ENCODE results near the gene FBN1.

FBN1 gene

GRCh38 chr15:48408327-48408726 is 237.2 kb downstream of the FBN1 start:
- TF ChIP-seq MAX (IDR thresholded peaks at IDR 0.05) (no peak), RAD21 (IDR thresholded peaks at IDR 0.05; ENCODE audit: low read depth) (no peak), NFIC (IDR thresholded peaks at IDR 0.05) (no peak), YY1 (IDR thresholded peaks at IDR 0.05; ENCODE audit: low read depth) (no peak), ZBTB7A (IDR thresholded peaks at IDR 0.05; ENCODE audit: low read depth) (no peak), TAF1 (IDR thresholded peaks at IDR 0.05; ENCODE audit: low read depth) (no peak), CREB1 (IDR thresholded peaks at IDR 0.05; ENCODE audit: low read depth) (no peak), TCF12 (IDR thresholded peaks at IDR 0.05; ENCODE audit: low read depth) (no peak), EP300 (IDR thresholded peaks at IDR 0.05; ENCODE audit: borderline replicate concordance) (no peak), USF1 (IDR thresholded peaks at IDR 0.05) (no peak), FOXM1 (IDR thresholded peaks at IDR 0.05; ENCODE audit: borderline replicate concordance, low read depth) (no peak), REST (IDR thresholded peaks at IDR 0.05; ENCODE audit: low read depth) (no peak), CEBPB (IDR thresholded peaks at IDR 0.05) (no peak), EGR1 (IDR thresholded peaks at IDR 0.05) (no peak), TEAD4 (IDR thresholded peaks at IDR 0.05) (no peak)

- no peak for TF ChIP-seq YY1 (IDR thresholded peaks at IDR 0.05; ENCODE audit: low read depth)
- no peak for TF ChIP-seq MAX (IDR thresholded peaks at IDR 0.05)
- TF ChIP-seq TEAD4 (IDR thresholded peaks at IDR 0.05): no peak
- TF ChIP-seq EP300 (IDR thresholded peaks at IDR 0.05; ENCODE audit: borderline replicate concordance): no peak
- no peak for TF ChIP-seq CREB1 (IDR thresholded peaks at IDR 0.05; ENCODE audit: low read depth)
- no peak for TF ChIP-seq USF1 (IDR thresholded peaks at IDR 0.05)
- TF ChIP-seq ZBTB7A (IDR thresholded peaks at IDR 0.05; ENCODE audit: low read depth): no peak
- TF ChIP-seq EGR1 (IDR thresholded peaks at IDR 0.05): no peak
- no peak for TF ChIP-seq CEBPB (IDR thresholded peaks at IDR 0.05)
- TF ChIP-seq TCF12 (IDR thresholded peaks at IDR 0.05; ENCODE audit: low read depth): no peak
- TF ChIP-seq REST (IDR thresholded peaks at IDR 0.05; ENCODE audit: low read depth): no peak
- no peak for TF ChIP-seq TAF1 (IDR thresholded peaks at IDR 0.05; ENCODE audit: low read depth)
- no peak for TF ChIP-seq RAD21 (IDR thresholded peaks at IDR 0.05; ENCODE audit: low read depth)
- no peak for TF ChIP-seq FOXM1 (IDR thresholded peaks at IDR 0.05; ENCODE audit: borderline replicate concordance, low read depth)
- TF ChIP-seq NFIC (IDR thresholded peaks at IDR 0.05): no peak
These were observed 237.9 kb downstream of the FBN1 start for GRCh38 chr15:48407646-48408045.

GRCh38 chr15:48406911-48407310 is 238.6 kb downstream of the FBN1 start:
- no peak for TF ChIP-seq TAF1 (IDR thresholded peaks at IDR 0.05; ENCODE audit: low read depth)
- TF ChIP-seq REST (IDR thresholded peaks at IDR 0.05; ENCODE audit: low read depth): no peak
- no peak for TF ChIP-seq TCF12 (IDR thresholded peaks at IDR 0.05; ENCODE audit: low read depth)
- TF ChIP-seq NFIC (IDR thresholded peaks at IDR 0.05): no peak
- no peak for TF ChIP-seq TEAD4 (IDR thresholded peaks at IDR 0.05)
- TF ChIP-seq CREB1 (IDR thresholded peaks at IDR 0.05; ENCODE audit: low read depth): no peak
- no peak for TF ChIP-seq ZBTB7A (IDR thresholded peaks at IDR 0.05; ENCODE audit: low read depth)
- no peak for TF ChIP-seq CEBPB (IDR thresholded peaks at IDR 0.05)
- no peak for TF ChIP-seq MAX (IDR thresholded peaks at IDR 0.05)
- no peak for TF ChIP-seq YY1 (IDR thresholded peaks at IDR 0.05; ENCODE audit: low read depth)
- no peak for TF ChIP-seq EP300 (IDR thresholded peaks at IDR 0.05; ENCODE audit: borderline replicate concordance)
- TF ChIP-seq RAD21 (IDR thresholded peaks at IDR 0.05; ENCODE audit: low read depth): no peak; the same call in 1 of the 2 replicates
- no peak for TF ChIP-seq EGR1 (IDR thresholded peaks at IDR 0.05)
- no peak for TF ChIP-seq FOXM1 (IDR thresholded peaks at IDR 0.05; ENCODE audit: borderline replicate concordance, low read depth)
- no peak for TF ChIP-seq USF1 (IDR thresholded peaks at IDR 0.05)
